Measurements from ENCODE around the gene URM1.

GRCh38 chr9:128419061-128419925 is 48.1 kb downstream of the URM1 start:
- TF ChIP-seq CTCF (IDR thresholded peaks at IDR 0.05) (no peak), POLR2A (IDR thresholded peaks at IDR 0.05) (no peak)
